Measurements from ENCODE around the gene FRMD1.

FRMD1 gene

DNA sequence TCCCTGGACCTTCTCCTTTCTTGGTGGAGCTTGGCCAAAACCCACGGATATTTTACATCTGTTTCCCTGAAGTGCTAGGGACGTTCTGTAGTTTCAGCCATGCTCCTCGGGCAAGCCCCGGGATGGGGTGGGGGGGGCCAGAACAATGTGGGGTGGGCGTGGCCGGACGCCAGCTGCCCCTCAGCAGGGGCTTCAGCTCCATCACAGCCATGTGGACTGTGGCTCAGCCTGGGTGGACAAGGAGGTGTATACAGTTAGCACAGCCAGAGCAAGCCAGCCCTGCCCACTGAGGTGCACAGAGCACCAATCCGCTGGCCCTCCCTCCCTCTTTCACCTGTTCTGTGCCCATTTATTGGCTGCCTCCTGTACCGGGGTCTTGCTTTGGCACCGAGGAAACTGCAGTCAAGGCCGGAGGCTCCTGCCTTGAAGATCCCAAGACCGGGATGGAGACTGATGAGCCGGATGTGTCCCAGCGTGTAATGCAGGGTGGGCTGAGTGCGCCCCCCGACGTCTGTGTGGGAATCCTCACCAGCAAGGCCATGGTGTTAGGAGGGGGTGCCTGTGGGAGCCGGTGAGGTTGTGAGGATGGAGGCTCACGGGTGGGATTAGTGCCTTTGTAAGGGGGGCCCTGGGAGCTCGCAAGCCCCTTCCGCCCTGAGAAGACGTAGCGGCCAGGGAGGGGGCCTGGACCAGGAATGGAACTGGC lies 28.0 kb downstream of the FRMD1 start:
- no peak for TF ChIP-seq YY1 (IDR thresholded peaks at IDR 0.05; ENCODE audit: low read depth)

DNA sequence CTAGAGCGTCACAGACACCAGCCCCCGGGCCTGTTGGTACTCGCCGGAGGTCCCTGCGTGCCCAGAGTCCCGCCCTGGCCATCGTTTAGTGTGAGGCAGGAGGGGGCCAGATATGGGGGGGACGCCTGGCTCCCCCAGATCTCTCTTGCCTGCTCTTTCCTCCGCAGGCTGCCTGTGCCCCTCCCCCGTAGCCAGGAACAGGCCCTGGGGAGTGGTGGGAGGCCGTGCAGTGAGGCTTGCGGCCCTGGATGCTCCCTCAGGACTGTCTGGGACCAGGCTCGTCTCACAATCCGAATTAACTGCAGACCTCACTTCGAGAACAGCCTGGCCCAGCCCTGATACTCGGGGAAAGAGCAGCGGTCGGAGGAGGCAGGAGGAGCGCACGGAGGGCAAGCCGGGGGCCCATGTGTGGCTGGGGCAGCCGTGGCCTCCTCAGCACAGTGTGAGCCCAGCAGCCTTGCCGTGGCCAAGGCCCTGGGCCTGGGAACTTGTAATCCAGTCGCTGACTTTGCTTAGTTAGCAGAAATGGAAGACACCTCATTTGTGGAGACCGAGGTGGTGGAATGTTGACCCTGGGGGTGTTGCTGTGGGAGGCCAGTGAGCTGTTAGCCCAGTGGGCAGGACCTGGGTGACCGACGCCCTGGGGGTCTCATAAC lies 28.7 kb downstream of the FRMD1 start:
- TF ChIP-seq, protein P1, sequence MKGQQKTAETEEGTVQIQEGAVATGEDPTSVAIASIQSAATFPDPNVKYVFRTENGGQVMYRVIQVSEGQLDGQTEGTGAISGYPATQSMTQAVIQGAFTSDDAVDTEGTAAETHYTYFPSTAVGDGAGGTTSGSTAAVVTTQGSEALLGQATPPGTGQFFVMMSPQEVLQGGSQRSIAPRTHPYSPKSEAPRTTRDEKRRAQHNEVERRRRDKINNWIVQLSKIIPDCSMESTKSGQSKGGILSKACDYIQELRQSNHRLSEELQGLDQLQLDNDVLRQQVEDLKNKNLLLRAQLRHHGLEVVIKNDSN (IDR thresholded peaks at IDR 0.05), result no peak
- TF ChIP-seq YY1 (IDR thresholded peaks at IDR 0.05; ENCODE audit: low read depth) (no peak), RAD21 (IDR thresholded peaks at IDR 0.05; ENCODE audit: low read depth) (no peak), FOXM1 (IDR thresholded peaks at IDR 0.05; ENCODE audit: borderline replicate concordance, low read depth) (no peak), TCF12 (IDR thresholded peaks at IDR 0.05; ENCODE audit: low read depth) (no peak), EGR1 (IDR thresholded peaks at IDR 0.05) (no peak), TEAD4 (IDR thresholded peaks at IDR 0.05) (no peak), EP300 (IDR thresholded peaks at IDR 0.05; ENCODE audit: borderline replicate concordance) (no peak), CEBPB (IDR thresholded peaks at IDR 0.05) (no peak), ZBTB7A (IDR thresholded peaks at IDR 0.05; ENCODE audit: low read depth) (no peak), CREB1 (IDR thresholded peaks at IDR 0.05; ENCODE audit: low read depth) (no peak), TAF1 (IDR thresholded peaks at IDR 0.05; ENCODE audit: low read depth) (no peak), NFIC (IDR thresholded peaks at IDR 0.05) (no peak)
- TF ChIP-seq, protein P2, sequence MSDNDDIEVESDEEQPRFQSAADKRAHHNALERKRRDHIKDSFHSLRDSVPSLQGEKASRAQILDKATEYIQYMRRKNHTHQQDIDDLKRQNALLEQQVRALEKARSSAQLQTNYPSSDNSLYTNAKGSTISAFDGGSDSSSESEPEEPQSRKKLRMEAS (IDR thresholded peaks at IDR 0.05), result no peak
- TF ChIP-seq, protein P3, sequence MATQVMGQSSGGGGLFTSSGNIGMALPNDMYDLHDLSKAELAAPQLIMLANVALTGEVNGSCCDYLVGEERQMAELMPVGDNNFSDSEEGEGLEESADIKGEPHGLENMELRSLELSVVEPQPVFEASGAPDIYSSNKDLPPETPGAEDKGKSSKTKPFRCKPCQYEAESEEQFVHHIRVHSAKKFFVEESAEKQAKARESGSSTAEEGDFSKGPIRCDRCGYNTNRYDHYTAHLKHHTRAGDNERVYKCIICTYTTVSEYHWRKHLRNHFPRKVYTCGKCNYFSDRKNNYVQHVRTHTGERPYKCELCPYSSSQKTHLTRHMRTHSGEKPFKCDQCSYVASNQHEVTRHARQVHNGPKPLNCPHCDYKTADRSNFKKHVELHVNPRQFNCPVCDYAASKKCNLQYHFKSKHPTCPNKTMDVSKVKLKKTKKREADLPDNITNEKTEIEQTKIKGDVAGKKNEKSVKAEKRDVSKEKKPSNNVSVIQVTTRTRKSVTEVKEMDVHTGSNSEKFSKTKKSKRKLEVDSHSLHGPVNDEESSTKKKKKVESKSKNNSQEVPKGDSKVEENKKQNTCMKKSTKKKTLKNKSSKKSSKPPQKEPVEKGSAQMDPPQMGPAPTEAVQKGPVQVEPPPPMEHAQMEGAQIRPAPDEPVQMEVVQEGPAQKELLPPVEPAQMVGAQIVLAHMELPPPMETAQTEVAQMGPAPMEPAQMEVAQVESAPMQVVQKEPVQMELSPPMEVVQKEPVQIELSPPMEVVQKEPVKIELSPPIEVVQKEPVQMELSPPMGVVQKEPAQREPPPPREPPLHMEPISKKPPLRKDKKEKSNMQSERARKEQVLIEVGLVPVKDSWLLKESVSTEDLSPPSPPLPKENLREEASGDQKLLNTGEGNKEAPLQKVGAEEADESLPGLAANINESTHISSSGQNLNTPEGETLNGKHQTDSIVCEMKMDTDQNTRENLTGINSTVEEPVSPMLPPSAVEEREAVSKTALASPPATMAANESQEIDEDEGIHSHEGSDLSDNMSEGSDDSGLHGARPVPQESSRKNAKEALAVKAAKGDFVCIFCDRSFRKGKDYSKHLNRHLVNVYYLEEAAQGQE (IDR thresholded peaks at IDR 0.05; ENCODE audit: low read depth), result no peak

- TF ChIP-seq EGR1 (IDR thresholded peaks at IDR 0.05) (no peak), CEBPB (IDR thresholded peaks at IDR 0.05) (no peak), EP300 (IDR thresholded peaks at IDR 0.05; ENCODE audit: borderline replicate concordance) (no peak), TCF12 (IDR thresholded peaks at IDR 0.05; ENCODE audit: low read depth) (no peak), ZBTB7A (IDR thresholded peaks at IDR 0.05; ENCODE audit: low read depth) (no peak), CREB1 (IDR thresholded peaks at IDR 0.05; ENCODE audit: low read depth) (no peak), NFIC (IDR thresholded peaks at IDR 0.05) (no peak), RAD21 (IDR thresholded peaks at IDR 0.05; ENCODE audit: low read depth) (no peak), YY1 (IDR thresholded peaks at IDR 0.05; ENCODE audit: low read depth) (no peak), TEAD4 (IDR thresholded peaks at IDR 0.05) (no peak), TAF1 (IDR thresholded peaks at IDR 0.05; ENCODE audit: low read depth) (no peak), FOXM1 (IDR thresholded peaks at IDR 0.05; ENCODE audit: borderline replicate concordance, low read depth) (no peak)
- TF ChIP-seq, protein P2 (IDR thresholded peaks at IDR 0.05), result no peak
- TF ChIP-seq, protein P3 (IDR thresholded peaks at IDR 0.05; ENCODE audit: low read depth), result no peak
These were observed 29.2 kb downstream of the FRMD1 start for GRCh38 chr6:168049706-168050224.

GRCh38 chr6:168049277-168049676 lies 29.7 kb downstream of the FRMD1 start:
- TF ChIP-seq RAD21 (IDR thresholded peaks at IDR 0.05; ENCODE audit: low read depth), result no peak
- no peak for TF ChIP-seq NFIC (IDR thresholded peaks at IDR 0.05)
- no peak for TF ChIP-seq CEBPB (IDR thresholded peaks at IDR 0.05)
- TF ChIP-seq, protein P2 (IDR thresholded peaks at IDR 0.05), result no peak
- TF ChIP-seq FOXM1 (IDR thresholded peaks at IDR 0.05; ENCODE audit: borderline replicate concordance, low read depth), result no peak
- TF ChIP-seq, protein P1 (IDR thresholded peaks at IDR 0.05), result no peak
- no peak for TF ChIP-seq TEAD4 (IDR thresholded peaks at IDR 0.05)
- TF ChIP-seq EP300 (IDR thresholded peaks at IDR 0.05; ENCODE audit: borderline replicate concordance), result no peak
- TF ChIP-seq ZBTB7A (IDR thresholded peaks at IDR 0.05; ENCODE audit: low read depth), result no peak
- no peak for TF ChIP-seq TCF12 (IDR thresholded peaks at IDR 0.05; ENCODE audit: low read depth)

- TF ChIP-seq EGR1 (IDR thresholded peaks at IDR 0.05) (no peak), FOXM1 (IDR thresholded peaks at IDR 0.05; ENCODE audit: borderline replicate concordance, low read depth) (no peak), EP300 (IDR thresholded peaks at IDR 0.05; ENCODE audit: borderline replicate concordance) (no peak)
- TF ChIP-seq, protein P2 (IDR thresholded peaks at IDR 0.05), result no peak
These were observed 30.3 kb downstream of the FRMD1 start for GRCh38 chr6:168048724-168049025.

All from Ishikawa (cell line).